ENCODE data around the gene VDAC2.
A peak's percentile ranks its signal among the peaks of the same experiment; 100 is the strongest.
"Not testable (repeated sequence)": the region's sequence is repeated elsewhere in the genome, so short reads cannot be mapped to it uniquely, and the experiment has no call there.

Gene VDAC2

DNA sequence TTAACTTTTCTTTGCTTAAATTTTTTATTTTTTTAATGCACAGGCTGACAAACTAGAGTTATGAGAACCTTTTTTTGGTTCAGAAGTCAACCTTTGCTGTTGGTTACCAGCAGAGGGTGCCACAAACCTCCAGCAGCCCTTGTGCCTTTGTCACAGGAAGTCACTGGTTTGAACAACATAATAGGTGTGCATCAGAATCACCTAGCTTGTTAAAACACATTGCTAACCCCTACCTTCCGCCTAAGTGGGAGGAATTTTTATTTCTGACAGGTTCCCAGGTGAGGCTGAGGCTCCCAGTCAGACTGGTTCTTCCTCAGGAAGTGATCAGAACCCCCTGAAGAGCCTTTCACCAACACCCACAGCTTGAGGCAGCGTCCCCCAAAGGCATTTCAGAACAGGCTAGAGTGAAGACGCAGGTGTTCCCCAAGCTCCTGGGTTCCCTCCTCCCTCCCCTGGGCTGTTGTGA, 22.6 kb upstream of the VDAC2 start:
- H3K4me2 ChIP-seq (ENCODE audit: low read length) = no peak overlapping the region
- no CpG with 5 or more reads among the region's 3 CpGs for WGBS (ENCODE audit: extremely low coverage, insufficient coverage, insufficient read length)
- no peak overlapping the region for H3K9ac ChIP-seq (ENCODE audit: low read length)
- no peaks in the 10 kb centered on the region for H3K79me1 ChIP-seq (ENCODE audit: low read length)
- H2AK5ac ChIP-seq (ENCODE audit: low read length) = peak overlapping the region; percentile 35
- no peak overlapping the region for H2BK120ac ChIP-seq (ENCODE audit: insufficient read depth, low read length, poor library complexity)
- DNase-seq = peak; percentile 39 to 80
- peaks cover 3 to 4% of the 10 kb centered on the region in 2 experiments for H3K4me1 ChIP-seq (ENCODE audit: control insufficient read depth in 1 of 2, insufficient read depth in 2 of 2, low read length in 2 of 2)
- no peaks in the 10 kb centered on the region for H3K9me3 ChIP-seq (ENCODE audit: insufficient read depth, low read depth, low read length)
- H4K8ac ChIP-seq (ENCODE audit: low read depth, low read length) = peak overlapping the region; percentile 66
- no peak overlapping the region for H3K23ac ChIP-seq (ENCODE audit: low read length)
- H3K27me3 ChIP-seq (ENCODE audit: insufficient read depth, low read length) = no peaks in the 10 kb centered on the region
- no peak overlapping the region for H3K14ac ChIP-seq (ENCODE audit: low read length)
- H4K91ac ChIP-seq (ENCODE audit: low read depth, low read length) = no peak overlapping the region
- H3K4me3 ChIP-seq (ENCODE audit: low read depth, low read length) = no peak overlapping the region
- no peak overlapping the region for H2BK5ac ChIP-seq (ENCODE audit: low read depth, low read length, poor library complexity)
- no peak overlapping the region for H2BK12ac ChIP-seq (ENCODE audit: low read length)
- no peak overlapping the region for H3K4ac ChIP-seq (ENCODE audit: low read depth, low read length)
- H2AFZ ChIP-seq (ENCODE audit: insufficient read depth, low read length, poor library complexity) = peak overlapping the region; percentile 10
- no peaks in the 10 kb centered on the region for H3K36me3 ChIP-seq (ENCODE audit: control insufficient read depth in 1 of 2, insufficient read depth in 2 of 2, low read length in 2 of 2)
- H3K79me2 ChIP-seq (ENCODE audit: control insufficient read depth, insufficient read depth, low read length, poor library complexity) = no peaks in the 10 kb centered on the region
- H3K18ac ChIP-seq (ENCODE audit: low read length) = no peak overlapping the region
- no peak overlapping the region for H4K12ac ChIP-seq (ENCODE audit: low read depth, low read length)
- no peak overlapping the region for H3K27ac ChIP-seq (ENCODE audit: low read depth, low read length)

GRCh38 chr10:75188522-75188921, 22.1 kb upstream of the VDAC2 start:
- H3K4ac ChIP-seq (ENCODE audit: low read depth, low read length); H2AFZ ChIP-seq (ENCODE audit: insufficient read depth, low read length, poor library complexity); H3K27ac ChIP-seq (ENCODE audit: low read depth, low read length): not testable (repeated sequence)

GRCh38 chr10:75189266-75190096, 21.1 kb upstream of the VDAC2 start:
- H3K4me1 ChIP-seq (ENCODE audit: control insufficient read depth in 1 of 2, insufficient read depth in 2 of 2, low read length in 2 of 2) = peaks cover 3 to 4% of the 10 kb centered on the region in 2 experiments
- H3K79me1 ChIP-seq (ENCODE audit: low read length) = no peaks in the 10 kb centered on the region
- no peak overlapping the region for H3K4me3 ChIP-seq (ENCODE audit: low read depth, low read length)
- no peak overlapping the region for H3K27ac ChIP-seq (ENCODE audit: low read depth, low read length)
- no peak overlapping the region for H3K9ac ChIP-seq (ENCODE audit: low read length)
- H2BK5ac ChIP-seq (ENCODE audit: low read depth, low read length, poor library complexity) = no peak overlapping the region
- no peak overlapping the region for H3K23ac ChIP-seq (ENCODE audit: low read length)
- H4K12ac ChIP-seq (ENCODE audit: low read depth, low read length) = no peak overlapping the region
- H4K8ac ChIP-seq (ENCODE audit: low read depth, low read length) = no peak overlapping the region
- H3K9me3 ChIP-seq (ENCODE audit: insufficient read depth, low read depth, low read length) = no peaks in the 10 kb centered on the region
- H2AK5ac ChIP-seq (ENCODE audit: low read length) = no peak overlapping the region
- no peak overlapping the region for H2BK120ac ChIP-seq (ENCODE audit: insufficient read depth, low read length, poor library complexity)
- no peak for DNase-seq
- no peak overlapping the region for H3K18ac ChIP-seq (ENCODE audit: low read length)
- no peak overlapping the region for H3K4me2 ChIP-seq (ENCODE audit: low read length)
- H2BK12ac ChIP-seq (ENCODE audit: low read length) = no peak overlapping the region
- no peak overlapping the region for H2AFZ ChIP-seq (ENCODE audit: insufficient read depth, low read length, poor library complexity)
- WGBS (ENCODE audit: extremely low coverage, insufficient coverage, insufficient read length) = no CpG with 5 or more reads among the region's 12 CpGs
- no peak overlapping the region for H3K4ac ChIP-seq (ENCODE audit: low read depth, low read length)
- H3K14ac ChIP-seq (ENCODE audit: low read length) = no peak overlapping the region
- H4K91ac ChIP-seq (ENCODE audit: low read depth, low read length) = no peak overlapping the region
- no peaks in the 10 kb centered on the region for H3K27me3 ChIP-seq (ENCODE audit: insufficient read depth, low read length)
- no peaks in the 10 kb centered on the region for H3K36me3 ChIP-seq (ENCODE audit: control insufficient read depth in 1 of 2, insufficient read depth in 2 of 2, low read length in 2 of 2)
- no peaks in the 10 kb centered on the region for H3K79me2 ChIP-seq (ENCODE audit: control insufficient read depth, insufficient read depth, low read length, poor library complexity)

More at GRCh38 chr10:75188522-75188921, 22.1 kb upstream of the VDAC2 start:
- not testable (repeated sequence) for DNase-seq; H4K8ac ChIP-seq (ENCODE audit: low read depth, low read length); H4K91ac ChIP-seq (ENCODE audit: low read depth, low read length); H3K36me3 ChIP-seq (ENCODE audit: control insufficient read depth in 1 of 2, insufficient read depth in 2 of 2, low read length in 2 of 2); H2AK5ac ChIP-seq (ENCODE audit: low read length); H3K4me1 ChIP-seq (ENCODE audit: control insufficient read depth in 1 of 2, insufficient read depth in 2 of 2, low read length in 2 of 2); H3K79me1 ChIP-seq (ENCODE audit: low read length); H3K4me2 ChIP-seq (ENCODE audit: low read length); H3K14ac ChIP-seq (ENCODE audit: low read length); H3K4me3 ChIP-seq (ENCODE audit: low read depth, low read length); H4K12ac ChIP-seq (ENCODE audit: low read depth, low read length); H3K9me3 ChIP-seq (ENCODE audit: insufficient read depth, low read depth, low read length); H2BK12ac ChIP-seq (ENCODE audit: low read length); H2BK120ac ChIP-seq (ENCODE audit: insufficient read depth, low read length, poor library complexity); H3K9ac ChIP-seq (ENCODE audit: low read length); H3K27me3 ChIP-seq (ENCODE audit: insufficient read depth, low read length); H3K79me2 ChIP-seq (ENCODE audit: control insufficient read depth, insufficient read depth, low read length, poor library complexity); H3K18ac ChIP-seq (ENCODE audit: low read length); H2BK5ac ChIP-seq (ENCODE audit: low read depth, low read length, poor library complexity); H3K23ac ChIP-seq (ENCODE audit: low read length)
- WGBS (ENCODE audit: extremely low coverage, insufficient coverage, insufficient read length) = no CpG with 5 or more reads among the region's 9 CpGs

GRCh38 chr10:75191821-75192568, 18.6 kb upstream of the VDAC2 start:
- WGBS (ENCODE audit: extremely low coverage, insufficient coverage, insufficient read length) = no CpG with 5 or more reads among the region's 10 CpGs
- no peak overlapping the region for H3K23ac ChIP-seq (ENCODE audit: low read length)
- H3K4me2 ChIP-seq (ENCODE audit: low read length) = no peak overlapping the region
- DNase-seq = peak; percentile 3 to 26
- H2AFZ ChIP-seq (ENCODE audit: insufficient read depth, low read length, poor library complexity) = no peak overlapping the region
- no peak overlapping the region for H3K27ac ChIP-seq (ENCODE audit: low read depth, low read length)
- no peak overlapping the region for H2AK5ac ChIP-seq (ENCODE audit: low read length)
- no peaks in the 10 kb centered on the region for H3K79me1 ChIP-seq (ENCODE audit: low read length)
- no peak overlapping the region for H2BK120ac ChIP-seq (ENCODE audit: insufficient read depth, low read length, poor library complexity)
- no peaks in the 10 kb centered on the region for H3K36me3 ChIP-seq (ENCODE audit: control insufficient read depth in 1 of 2, insufficient read depth in 2 of 2, low read length in 2 of 2)
- H3K4me1 ChIP-seq (ENCODE audit: control insufficient read depth in 1 of 2, insufficient read depth in 2 of 2, low read length in 2 of 2) = peaks cover 3 to 4% of the 10 kb centered on the region in 2 experiments
- no peak overlapping the region for H3K4me3 ChIP-seq (ENCODE audit: low read depth, low read length)
- no peak overlapping the region for H4K12ac ChIP-seq (ENCODE audit: low read depth, low read length)
- H3K4ac ChIP-seq (ENCODE audit: low read depth, low read length) = no peak overlapping the region
- H2BK5ac ChIP-seq (ENCODE audit: low read depth, low read length, poor library complexity) = no peak overlapping the region
- no peak overlapping the region for H3K18ac ChIP-seq (ENCODE audit: low read length)
- H3K79me2 ChIP-seq (ENCODE audit: control insufficient read depth, insufficient read depth, low read length, poor library complexity) = no peaks in the 10 kb centered on the region
- no peaks in the 10 kb centered on the region for H3K9me3 ChIP-seq (ENCODE audit: insufficient read depth, low read depth, low read length)
- no peak overlapping the region for H2BK12ac ChIP-seq (ENCODE audit: low read length)
- no peak overlapping the region for H3K9ac ChIP-seq (ENCODE audit: low read length)
- no peaks in the 10 kb centered on the region for H3K27me3 ChIP-seq (ENCODE audit: insufficient read depth, low read length)
- no peak overlapping the region for H4K91ac ChIP-seq (ENCODE audit: low read depth, low read length)
- no peak overlapping the region for H3K14ac ChIP-seq (ENCODE audit: low read length)
- no peak overlapping the region for H4K8ac ChIP-seq (ENCODE audit: low read depth, low read length)
